Bronchial epithelial cell (primary cell): ENCODE results near the gene SEC14L3. TPM values are rescaled to one million over a fixed set of nuclear protein-coding genes. Genes with fewer than 3 reads are reported as not detected.
A peak's percentile ranks its signal among the peaks of the same experiment; 100 is the strongest.

ENCODE experiments used
- DNase-seq: peaks from one replicate; pipeline ENCODE4 v3.0.0-alpha.2; 2010; ENCODE audit warnings: low read depth
- FAIRE-seq: peaks from 2 replicates; lab custom pipeline; 2011; peaks lifted over from hg19 to GRCh38; lab: Jason Lieb, UNC
- H3K27me3 ChIP-seq: 2 replicates; pipeline ENCODE4 v1.5.1; 2011; ENCODE audit warnings: low read length; ENCODE audit not compliant: control insufficient read depth, insufficient read depth
- H3K36me3 ChIP-seq: 2 replicates; pipeline ENCODE4 v1.5.1; 2011; ENCODE audit warnings: low read length; ENCODE audit not compliant: control insufficient read depth, insufficient read depth
- H3K4me3 ChIP-seq: 2 replicates; pipeline ENCODE4 v1.5.1; 2011; ENCODE audit warnings: mild to moderate bottlenecking, low read depth, low read length, control low read depth
- CTCF ChIP-seq: IDR thresholded peaks from 2 replicates; pipeline ENCODE4 v1.5.1; 2011; ENCODE audit warnings: mild to moderate bottlenecking, moderate library complexity, low read length, control low read depth, inconsistent platforms; ENCODE audit not compliant: insufficient read depth, severe bottlenecking
- total RNA-seq: library from RNA; depleted of rRNA; stranded (reverse); fragments of >200 nt; gene quantifications from 2 replicates; pipeline ENCODE4 v1.2.1, GENCODE V29; 2014

Gene SEC14L3
- total RNA-seq, 1 donor from 2014 or later, result not detected

- DNase-seq, result no peak
- Histone ChIP-seq H3K27me3 (no peaks in the 10 kb centered on the region), H3K4me3 (no peak overlapping the region), H3K36me3 (no peaks in the 10 kb centered on the region)
- TF ChIP-seq CTCF, result no peak
- FAIRE-seq, result peak; percentile 50
Observed at GRCh38 chr22:30495041-30495784, 23.4 kb upstream of the SEC14L3 start.

GRCh38 chr22:30492144-30492543 lies 20.3 kb upstream of the SEC14L3 start:
- no peak for TF ChIP-seq CTCF
- H3K27me3 ChIP-seq, result peaks cover 1% of the 10 kb centered on the region
- DNase-seq (no peak), FAIRE-seq (peak; percentile 28)
- no peaks in the 10 kb centered on the region for H3K36me3 ChIP-seq
- no peak overlapping the region for H3K4me3 ChIP-seq

GRCh38 chr22:30491381-30491780 lies 19.6 kb upstream of the SEC14L3 start:
- H3K27me3 ChIP-seq, result peaks cover 1% of the 10 kb centered on the region
- DNase-seq (no peak), FAIRE-seq (no peak)
- no peak overlapping the region for H3K4me3 ChIP-seq
- TF ChIP-seq CTCF, result no peak
- H3K36me3 ChIP-seq, result no peaks in the 10 kb centered on the region

- Histone ChIP-seq H3K27me3 (peaks cover 1% of the 10 kb centered on the region), H3K36me3 (no peaks in the 10 kb centered on the region), H3K4me3 (no peak overlapping the region)
- FAIRE-seq (no peak), DNase-seq (no peak)
- TF ChIP-seq CTCF, result peak; percentile 24
Observed at GRCh38 chr22:30490399-30490798, 18.6 kb upstream of the SEC14L3 start.

GRCh38 chr22:30488121-30488520 lies 16.3 kb upstream of the SEC14L3 start:
- H3K27me3 ChIP-seq, result peaks cover 1% of the 10 kb centered on the region
- H3K4me3 ChIP-seq, result no peak overlapping the region
- DNase-seq (no peak), FAIRE-seq (no peak)
- no peaks in the 10 kb centered on the region for H3K36me3 ChIP-seq
- no peak for TF ChIP-seq CTCF

GRCh38 chr22:30486661-30487115 lies 14.9 kb upstream of the SEC14L3 start:
- peaks cover 1% of the 10 kb centered on the region for H3K27me3 ChIP-seq
- FAIRE-seq (no peak), DNase-seq (peak; percentile 4)
- no peak overlapping the region for H3K4me3 ChIP-seq
- H3K36me3 ChIP-seq, result no peaks in the 10 kb centered on the region
- TF ChIP-seq CTCF, result no peak
